HFF-Myc (cell line): ENCODE data around the gene P2RX7.
"Not testable (repeated sequence)": the region's sequence is repeated elsewhere in the genome, so short reads cannot be mapped to it uniquely, and the experiment has no call there.

Source experiments
- DNase-seq: peaks from one replicate; pipeline ENCODE4 v3.0.0-alpha.2; 2011; ENCODE audit warnings: low read depth; ENCODE audit errors: extremely low read depth
- H3K4me3 ChIP-seq: replicated peaks from 2 replicates; pipeline ENCODE4 v1.5.1; 2011; ENCODE audit warnings: low read depth, mild to moderate bottlenecking, control low read depth, low read length
- CTCF ChIP-seq: IDR thresholded peaks from 2 replicates; pipeline ENCODE4 v1.5.1; 2012; ENCODE audit warnings: mild to moderate bottlenecking, low read depth, low read length, control low read depth; ENCODE audit errors: missing control alignments

The P2RX7 gene

GRCh38 chr12:121159467-121160307, 27.0 kb downstream of the P2RX7 start:
- no peak for DNase-seq
- TF ChIP-seq CTCF, result no peak
- H3K4me3 ChIP-seq, result no peak overlapping the region

GRCh38 chr12:121162384-121162783, 29.7 kb downstream of the P2RX7 start:
- no peak for DNase-seq
- no peak overlapping the region for H3K4me3 ChIP-seq
- no peak for TF ChIP-seq CTCF

GRCh38 chr12:121162985-121163384, 30.3 kb downstream of the P2RX7 start:
- no peak for TF ChIP-seq CTCF
- H3K4me3 ChIP-seq, result no peak overlapping the region
- DNase-seq, result no peak

- DNase-seq, H3K4me3 ChIP-seq: not testable (repeated sequence)
Measured at GRCh38 chr12:121164839-121165238, 32.2 kb downstream of the P2RX7 start.

- no peak for TF ChIP-seq CTCF
- no peak overlapping the region for H3K4me3 ChIP-seq
- no peak for DNase-seq
Measured at GRCh38 chr12:121165316-121165715, 32.6 kb downstream of the P2RX7 start.

- no peak for DNase-seq
- TF ChIP-seq CTCF, result no peak
- no peak overlapping the region for H3K4me3 ChIP-seq
Measured at GRCh38 chr12:121166356-121166755, 33.7 kb downstream of the P2RX7 start.

GRCh38 chr12:121167232-121167820, 34.6 kb downstream of the P2RX7 start:
- DNase-seq, result no peak
- no peak overlapping the region for H3K4me3 ChIP-seq
- TF ChIP-seq CTCF, result no peak
